8988T (cell line): ENCODE measurements around the gene GADD45A.

ENCODE experiments used
- DNase-seq: peaks from one replicate; pipeline ENCODE4 v3.0.0; 2011

The GADD45A gene

GRCh38 chr1:67672260-67672803 lies 12.7 kb upstream of the GADD45A start:
- no peak for DNase-seq

- no peak for DNase-seq
Measured at GRCh38 chr1:67673468-67674201, 11.4 kb upstream of the GADD45A start.

GRCh38 chr1:67674260-67675011 lies 10.6 kb upstream of the GADD45A start:
- DNase-seq: no peak

- no peak for DNase-seq
Measured at GRCh38 chr1:67675800-67676199, 9.2 kb upstream of the GADD45A start.

- DNase-seq: no peak
Measured at GRCh38 chr1:67676287-67676686, 8.7 kb upstream of the GADD45A start.

GRCh38 chr1:67676946-67677345 lies 8.1 kb upstream of the GADD45A start:
- no peak for DNase-seq

GRCh38 chr1:67677408-67677807 lies 7.6 kb upstream of the GADD45A start:
- no peak for DNase-seq

- no peak for DNase-seq
Measured at GRCh38 chr1:67677930-67678329, 7.1 kb upstream of the GADD45A start.

GRCh38 chr1:67679691-67680090 lies 5.3 kb upstream of the GADD45A start:
- no peak for DNase-seq

- no peak for DNase-seq
Measured at GRCh38 chr1:67680486-67680885, 4.5 kb upstream of the GADD45A start.

GRCh38 chr1:67682659-67683197 lies 2.3 kb upstream of the GADD45A start:
- no peak for DNase-seq

GRCh38 chr1:67683316-67683715 lies 1.7 kb upstream of the GADD45A start:
- DNase-seq: no peak

- no peak for DNase-seq
Measured at GRCh38 chr1:67683766-67684525, 1.1 kb upstream of the GADD45A start.

- no peak for DNase-seq
Measured at GRCh38 chr1:67684526-67685066, 405 bp upstream of the GADD45A start.

GRCh38 chr1:67685558-67686266 lies 711 bp downstream of the GADD45A start:
- peak; percentile 19 for DNase-seq

GRCh38 chr1:67686267-67687197 lies 1.5 kb downstream of the GADD45A start:
- no peak for DNase-seq

GRCh38 chr1:67687198-67687545 lies 2.2 kb downstream of the GADD45A start:
- no peak for DNase-seq

- DNase-seq: no peak
Measured at GRCh38 chr1:67687649-67688048, 2.6 kb downstream of the GADD45A start.

- no peak for DNase-seq
Measured at GRCh38 chr1:67688526-67689219, 3.7 kb downstream of the GADD45A start.

GRCh38 chr1:67689267-67690017 lies 4.4 kb downstream of the GADD45A start:
- DNase-seq: no peak
